GM19025 (cell line): Measurements from ENCODE around the gene LCN10.

ENCODE experiments used
- ATAC-seq: cut with Tn5 transposase; IDR thresholded peaks from one replicate; pipeline ENCODE4 v1.9.1; 2021; ENCODE audit warnings: mild to moderate bottlenecking, low read depth, moderate library complexity; ENCODE audit not compliant: unreplicated experiment

Gene LCN10

GRCh38 chr9:136691316-136692184, 51.2 kb downstream of the LCN10 start:
- ATAC-seq, result no peak

- ATAC-seq, result no peak
These were observed 51.9 kb downstream of the LCN10 start for GRCh38 chr9:136690806-136691261.

- ATAC-seq, result no peak
These were observed 52.5 kb downstream of the LCN10 start for GRCh38 chr9:136690104-136690805.

GRCh38 chr9:136689108-136689460, 53.7 kb downstream of the LCN10 start:
- no peak for ATAC-seq

- no peak for ATAC-seq
These were observed 54.2 kb downstream of the LCN10 start for GRCh38 chr9:136688274-136689107.
